HG02973 (cell line): ENCODE results near the gene HMCN1.

Source experiments
- ATAC-seq: cut with Tn5 transposase; IDR thresholded peaks from one replicate; pipeline ENCODE4 v1.9.1; 2021; ENCODE audit warnings: moderate library complexity; ENCODE audit not compliant: unreplicated experiment

The HMCN1 gene

DNA sequence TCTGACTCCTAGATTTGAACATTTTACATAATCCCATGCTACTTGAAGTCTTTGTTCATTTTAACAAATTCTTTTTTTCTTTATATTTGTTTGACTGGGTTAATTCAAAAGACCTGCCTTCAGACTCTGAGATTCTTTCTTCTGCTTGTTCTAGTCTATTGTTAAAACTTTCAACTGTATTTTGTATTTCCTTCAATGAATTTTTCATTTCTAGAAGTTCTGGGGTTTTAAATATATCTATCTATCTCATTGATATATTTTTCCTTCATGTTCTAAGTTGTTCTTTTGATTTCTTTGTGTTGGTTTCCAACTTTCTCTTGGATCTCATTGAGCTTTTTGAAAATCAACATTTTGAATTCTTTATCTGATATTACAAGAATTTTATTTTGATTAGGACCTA is 64.3 kb downstream of the HMCN1 start:
- no peak for ATAC-seq

- ATAC-seq = no peak
Measured at GRCh38 chr1:185803241-185803640, 69.0 kb downstream of the HMCN1 start.

DNA sequence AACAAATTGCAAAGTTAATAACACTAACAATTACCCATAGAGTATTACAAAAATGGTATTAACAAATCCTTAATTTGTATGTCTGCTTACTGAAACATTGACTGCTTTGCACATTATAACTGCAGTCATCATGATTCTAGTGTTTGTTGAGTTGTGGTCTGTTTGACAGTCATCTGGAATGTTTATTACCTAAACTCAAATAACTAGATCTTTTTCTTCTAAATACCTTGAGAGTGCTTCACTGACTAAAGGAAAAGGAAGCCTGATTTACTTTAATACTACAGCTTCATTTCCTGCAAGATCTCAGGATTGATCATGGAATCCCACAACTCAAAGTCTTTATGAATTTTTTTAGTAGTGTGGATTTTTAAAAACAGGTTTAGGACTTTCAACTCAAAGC is 70.0 kb downstream of the HMCN1 start:
- no peak for ATAC-seq

DNA sequence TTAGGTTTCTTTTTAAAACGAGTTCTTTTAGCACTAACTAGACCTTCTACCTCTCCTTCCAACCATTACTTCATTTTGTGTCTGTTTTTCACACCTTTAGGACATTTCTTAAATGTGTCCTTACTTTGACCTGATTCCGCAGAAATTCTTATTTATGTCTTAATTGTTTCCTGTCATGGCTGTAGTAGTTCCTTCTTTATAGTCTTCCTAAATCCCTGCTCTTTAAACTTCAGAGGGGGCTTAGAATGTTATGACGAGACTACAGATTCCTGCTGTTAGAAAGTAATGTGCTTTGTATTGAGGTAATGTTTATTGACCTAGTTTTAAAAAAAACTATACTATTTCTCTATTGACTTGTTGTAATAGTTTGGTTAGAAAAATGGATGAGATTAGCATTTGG is 70.4 kb downstream of the HMCN1 start:
- ATAC-seq = no peak

GRCh38 chr1:185807275-185807674 is 73.1 kb downstream of the HMCN1 start:
- no peak for ATAC-seq

GRCh38 chr1:185808631-185809030 is 74.4 kb downstream of the HMCN1 start:
- no peak for ATAC-seq

DNA sequence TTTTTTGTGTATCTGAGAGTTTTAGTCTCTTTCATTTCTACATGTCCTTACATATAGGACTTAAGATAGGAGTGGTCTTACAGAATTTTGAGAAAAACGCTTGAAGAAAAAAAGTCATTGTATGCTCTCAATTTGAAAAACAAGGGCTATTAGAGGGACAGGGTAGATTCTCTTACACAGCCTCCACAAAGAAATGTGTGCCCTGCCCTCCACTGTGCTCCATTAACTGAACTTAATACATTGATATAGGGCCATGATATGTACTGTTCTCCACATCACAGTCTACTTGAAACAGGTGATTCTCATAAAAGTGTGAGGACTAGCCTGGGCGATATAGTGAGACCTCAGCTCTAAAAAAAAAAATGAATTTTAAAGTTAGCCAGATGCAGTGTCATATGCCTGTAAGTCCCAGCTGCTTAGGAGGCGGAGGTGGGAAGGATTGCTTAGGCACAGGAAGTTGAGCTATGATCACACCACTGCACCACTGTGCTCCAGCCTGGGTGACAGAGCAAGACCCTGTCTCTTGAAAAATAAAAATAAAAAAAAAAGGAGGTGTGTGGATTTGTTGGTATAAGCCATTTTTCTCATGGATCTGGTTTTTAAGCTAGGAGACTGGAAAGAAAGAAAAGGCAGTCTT is 77.0 kb downstream of the HMCN1 start:
- no peak for ATAC-seq

- ATAC-seq = no peak
Measured at GRCh38 chr1:185812934-185813333, 78.7 kb downstream of the HMCN1 start.

GRCh38 chr1:185813401-185813979 is 79.3 kb downstream of the HMCN1 start:
- ATAC-seq = no peak

GRCh38 chr1:185816460-185816859 is 82.3 kb downstream of the HMCN1 start:
- ATAC-seq = no peak

GRCh38 chr1:185819798-185820197 is 85.6 kb downstream of the HMCN1 start:
- no peak for ATAC-seq

DNA sequence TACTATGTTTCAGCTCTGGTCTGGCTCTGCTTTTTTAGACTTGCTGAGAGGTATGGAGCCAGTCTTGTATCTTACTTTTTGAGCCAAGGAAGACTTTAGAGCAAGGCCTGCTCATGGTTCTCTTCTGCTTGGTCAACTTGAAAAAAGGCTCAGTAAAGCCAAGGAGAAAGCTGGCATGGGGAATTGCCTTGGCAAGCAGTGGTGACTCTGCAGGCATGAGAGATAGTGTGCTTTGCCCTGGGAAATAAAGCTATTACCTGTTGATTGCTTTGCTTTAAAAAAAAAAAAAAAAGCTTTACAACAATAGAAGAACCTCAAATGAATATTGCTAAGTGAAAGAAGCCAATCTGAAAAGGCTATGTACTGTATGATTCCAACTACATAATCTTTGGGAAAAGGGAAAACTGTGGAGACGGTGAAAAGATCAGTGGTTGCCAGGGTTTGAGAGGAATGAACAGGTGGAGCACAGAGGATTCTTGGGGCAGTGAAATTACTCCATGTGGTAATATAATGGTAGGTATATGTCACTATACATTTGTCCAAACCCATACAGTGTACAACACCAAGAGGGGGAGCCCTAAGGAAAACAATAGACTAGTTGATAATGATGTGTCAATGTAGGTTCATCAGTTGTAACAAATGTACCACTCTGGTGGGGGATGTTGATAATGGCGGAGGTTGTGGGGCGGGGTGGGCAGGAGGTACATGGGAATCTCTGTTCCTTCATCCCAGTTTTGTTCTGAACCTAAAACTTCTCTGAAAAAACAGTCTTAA is 87.6 kb downstream of the HMCN1 start:
- no peak for ATAC-seq

GRCh38 chr1:185823467-185823866 is 89.3 kb downstream of the HMCN1 start:
- no peak for ATAC-seq

DNA sequence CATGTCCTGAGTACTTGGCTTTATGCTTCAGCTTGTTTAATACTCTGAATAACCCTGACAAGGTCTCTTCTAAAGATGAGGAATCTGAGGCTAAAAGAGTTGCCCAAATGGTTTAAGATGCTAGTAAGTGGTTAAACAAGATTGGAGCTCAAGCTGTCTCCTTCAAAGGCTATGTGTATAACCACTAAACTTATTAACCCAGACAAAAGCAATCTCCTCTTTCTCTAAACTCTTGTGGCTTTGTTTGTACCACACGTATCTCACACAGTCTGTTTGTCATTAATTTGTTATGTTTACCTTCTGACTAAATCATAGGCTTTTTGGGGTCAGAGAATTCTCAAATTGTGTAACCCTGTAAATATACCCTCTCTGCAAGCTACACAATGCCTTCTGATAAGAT is 89.9 kb downstream of the HMCN1 start:
- no peak for ATAC-seq

DNA sequence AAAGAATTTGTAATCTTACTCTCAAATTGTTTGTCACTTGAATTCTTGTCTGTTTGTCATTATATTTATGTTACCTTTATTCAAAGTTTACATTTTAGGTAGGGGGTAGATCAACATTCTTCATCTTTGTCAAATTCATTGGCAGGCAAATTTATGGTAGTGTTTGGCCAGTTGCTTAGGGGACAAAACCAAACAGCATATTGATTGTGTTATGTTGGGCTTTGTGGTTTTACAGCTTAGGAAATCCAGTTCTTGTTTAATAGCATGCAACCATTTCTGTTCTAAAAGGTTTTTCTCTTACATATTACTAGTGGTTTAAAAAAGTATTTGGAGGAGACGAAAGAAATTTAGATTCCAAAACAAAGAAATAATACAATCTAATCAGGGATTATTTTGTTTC is 91.4 kb downstream of the HMCN1 start:
- ATAC-seq = no peak

DNA sequence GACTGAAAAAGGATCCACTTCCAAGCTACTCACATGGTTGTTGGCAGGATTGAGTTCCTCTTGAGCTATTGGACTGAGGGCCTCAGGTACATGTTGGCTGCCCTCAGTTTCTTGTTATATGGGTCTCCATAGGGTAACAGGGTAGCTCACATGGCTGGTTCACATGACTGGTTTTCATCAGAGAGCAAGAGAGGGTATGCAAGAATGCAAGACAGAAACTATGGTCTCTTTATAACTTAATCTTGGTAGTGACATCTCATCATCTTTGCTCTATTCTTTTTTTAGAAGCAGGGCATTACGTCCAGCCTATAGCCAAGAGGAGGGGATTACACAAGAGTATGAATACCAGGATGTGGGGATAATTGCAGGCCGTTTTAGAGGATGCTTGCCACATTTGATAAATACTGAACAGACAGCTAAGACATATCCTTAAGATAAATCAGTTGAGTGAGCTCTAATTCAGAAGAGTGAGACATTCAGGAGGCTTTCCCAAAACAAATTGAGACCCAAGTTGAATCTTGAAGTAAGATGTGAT is 100.2 kb downstream of the HMCN1 start:
- ATAC-seq = no peak

DNA sequence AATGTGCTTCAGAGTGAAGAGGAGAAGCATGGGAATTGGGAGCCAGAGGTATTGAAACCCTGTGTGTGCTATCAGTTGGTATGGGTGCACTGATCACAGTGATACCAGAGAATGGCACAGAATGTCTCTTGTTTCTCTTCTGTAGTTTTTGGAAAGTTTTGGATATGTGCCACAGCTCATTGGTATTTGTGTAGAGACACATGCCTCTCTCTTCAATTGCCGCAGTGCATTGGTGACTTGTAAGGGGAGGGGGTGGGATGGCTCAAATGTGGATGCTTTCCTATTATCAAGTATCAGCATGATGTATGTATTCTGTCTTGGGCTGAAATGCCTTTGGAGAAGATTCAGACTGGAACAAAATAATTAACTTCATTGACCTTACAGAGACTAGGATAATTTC is 101.0 kb downstream of the HMCN1 start:
- ATAC-seq = no peak

DNA sequence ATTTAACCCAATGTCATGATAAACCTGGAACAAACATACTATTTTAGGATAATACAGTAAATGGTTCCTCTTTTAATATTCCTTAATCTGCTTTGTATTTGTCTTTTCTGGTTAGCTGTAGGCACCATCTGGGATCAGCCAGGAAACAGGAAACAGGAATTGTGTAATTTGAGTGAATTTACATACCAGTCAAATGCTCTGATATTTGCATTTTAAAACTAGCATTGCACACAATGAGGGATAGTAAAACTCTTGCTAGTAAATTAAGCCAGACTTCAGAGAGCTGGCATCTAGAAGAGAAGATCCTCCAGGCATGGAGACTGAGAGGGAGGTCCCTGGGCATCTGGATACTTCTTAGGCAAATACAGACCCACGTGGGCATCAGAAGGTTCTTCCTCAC is 103.5 kb downstream of the HMCN1 start:
- no peak for ATAC-seq

- no peak for ATAC-seq
Measured at GRCh38 chr1:185838111-185838510, 103.9 kb downstream of the HMCN1 start.

GRCh38 chr1:185840880-185841279 is 106.7 kb downstream of the HMCN1 start:
- no peak for ATAC-seq

DNA sequence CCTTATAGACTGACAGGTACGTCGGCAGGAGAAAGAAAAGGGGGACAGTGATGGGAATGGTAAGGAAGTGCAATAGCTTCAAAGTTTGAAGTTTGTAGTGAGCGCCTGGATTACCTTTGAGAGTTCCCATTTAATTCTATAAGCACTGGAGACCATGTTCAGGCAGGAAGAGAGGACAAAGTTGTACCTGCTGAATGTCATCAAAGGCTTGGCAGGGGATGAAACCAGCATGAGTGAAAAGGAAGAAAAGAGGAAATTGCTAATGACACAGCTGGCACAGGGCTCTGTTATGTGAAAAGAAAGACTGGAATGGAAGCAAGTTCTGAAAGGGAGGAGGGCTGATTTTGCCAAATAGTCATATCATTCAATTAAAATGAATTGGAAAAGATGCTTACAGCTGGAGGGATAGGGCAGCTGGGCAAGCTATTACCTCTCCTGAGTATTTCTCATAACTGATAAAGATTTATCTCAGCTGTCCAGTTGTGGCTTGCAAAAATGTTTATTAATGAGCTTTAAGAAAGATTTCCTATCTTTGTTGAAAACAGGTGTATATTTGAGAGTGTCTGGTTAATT is 109.2 kb downstream of the HMCN1 start:
- ATAC-seq = no peak

DNA sequence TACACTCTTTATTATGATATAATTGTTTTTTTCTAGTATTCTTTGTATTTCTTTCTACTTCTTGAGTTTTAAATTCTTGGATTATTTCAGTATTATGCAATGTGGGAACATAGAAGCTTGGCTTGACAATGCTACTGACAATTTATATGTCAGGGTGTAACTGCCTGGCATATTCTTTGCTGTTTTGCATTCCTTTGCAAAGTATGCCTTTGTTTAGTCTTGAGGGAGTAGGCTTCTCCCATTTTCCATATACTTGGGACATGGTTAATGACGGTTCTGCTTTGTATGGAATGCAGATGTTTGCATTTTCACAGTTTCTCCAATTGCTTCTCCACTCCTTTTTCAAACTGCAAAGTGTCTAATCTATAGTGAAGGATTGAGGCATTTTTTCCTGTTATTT is 109.8 kb downstream of the HMCN1 start:
- no peak for ATAC-seq
